Thymus (tissue), 11 donors: ENCODE measurements around the gene TRPM7. TPM values are rescaled to one million over a fixed set of nuclear protein-coding genes. Genes with fewer than 3 reads are reported as not detected.
A peak's percentile ranks its signal among the peaks of the same experiment; 100 is the strongest.
"Not testable (repeated sequence)": the region's sequence is repeated elsewhere in the genome, so short reads cannot be mapped to it uniquely, and the experiment has no call there.

ENCODE experiments used
- DNase-seq, 9 donors: peaks; one replicate each; pipeline ENCODE4 v3.0.0-alpha.2; 2013; ENCODE audit warnings: low spot score in 9 of 9, low read depth in 6 of 9, missing footprints in 1 of 9
- H3K27ac ChIP-seq, 2 donors: one replicate each; pipeline ENCODE4 v1.5.1; 2013; ENCODE audit warnings: control low read depth in 1 of 2, low read depth in 1 of 2, low read length in 1 of 2, mild to moderate bottlenecking in 1 of 2, moderate library complexity in 1 of 2
- H3K27me3 ChIP-seq, 2 donors: one replicate each; pipeline ENCODE4 v1.5.1; 2013; ENCODE audit warnings: low read length in 1 of 2; ENCODE audit not compliant: control insufficient read depth in 2 of 2, insufficient read depth in 1 of 2
- H3K36me3 ChIP-seq, 2 donors: one replicate each; pipeline ENCODE4 v1.5.1; 2013; ENCODE audit warnings: low read length in 1 of 2, mild to moderate bottlenecking in 1 of 2, moderate library complexity in 1 of 2; ENCODE audit not compliant: control insufficient read depth in 2 of 2, insufficient read depth in 2 of 2
- H3K4me1 ChIP-seq, 2 donors: one replicate each; pipeline ENCODE4 v1.5.1; 2013; ENCODE audit warnings: low read length in 2 of 2; ENCODE audit not compliant: control insufficient read depth in 2 of 2, insufficient read depth in 2 of 2
- H3K4me3 ChIP-seq, 2 donors: one replicate each; pipeline ENCODE4 v1.5.1; 2013; ENCODE audit warnings: low read length in 2 of 2, control low read depth in 1 of 2, mild to moderate bottlenecking in 1 of 2
- H3K9me3 ChIP-seq, 2 donors: one replicate each; pipeline ENCODE4 v1.5.1; 2013; ENCODE audit warnings: low read length in 1 of 2, mild to moderate bottlenecking in 1 of 2; ENCODE audit not compliant: control insufficient read depth in 2 of 2, insufficient read depth in 1 of 2
- WGBS: extraction: QIAGEN DNeasy Blood & Tissue Kit; methylation state at CpG from one replicate; pipeline ENCODE4 v1.1.7; 2013; 5-methylcytosine and 5-hydroxymethylcytosine counted together
- polyA plus RNA-seq: library from polyadenylated mRNA; stranded (reverse); fragments of 200-250 nt; gene quantifications from one replicate; pipeline ENCODE4 v1.2.3, GENCODE V29; 2013
- total RNA-seq: library from RNA; stranded (reverse); fragments of 120-200 nt; gene quantifications from one replicate; pipeline ENCODE4 v1.2.4, GENCODE V29; 2013
- donor health status: healthy.

Gene TRPM7
- total and polyA plus RNA-seq, 2 donors = 15.6 to 31.9 TPM

GRCh38 chr15:50698101-50698500, 11.5 kb upstream of the TRPM7 start:
- H3K27ac ChIP-seq = no peak overlapping the region
- H3K4me3 ChIP-seq = no peak overlapping the region
- no peak for DNase-seq
- H3K4me1 ChIP-seq = no peaks in the 10 kb centered on the region
- WGBS = 98% methylated on average over 8 of the region's 8 CpGs
- no peaks in the 10 kb centered on the region for H3K36me3 ChIP-seq
- H3K9me3 ChIP-seq = no peaks in the 10 kb centered on the region
- no peaks in the 10 kb centered on the region for H3K27me3 ChIP-seq

- H3K9me3 ChIP-seq = no peaks in the 10 kb centered on the region
- H3K27ac ChIP-seq = no peak overlapping the region
- DNase-seq = no peak
- H3K4me1 ChIP-seq = no peaks in the 10 kb centered on the region
- H3K4me3 ChIP-seq = no peak overlapping the region
- no peaks in the 10 kb centered on the region for H3K27me3 ChIP-seq
- WGBS = 97% methylated on average over 4 of the region's 4 CpGs
- H3K36me3 ChIP-seq = no peaks in the 10 kb centered on the region
These were observed 10.7 kb upstream of the TRPM7 start for GRCh38 chr15:50697109-50697797.

DNA sequence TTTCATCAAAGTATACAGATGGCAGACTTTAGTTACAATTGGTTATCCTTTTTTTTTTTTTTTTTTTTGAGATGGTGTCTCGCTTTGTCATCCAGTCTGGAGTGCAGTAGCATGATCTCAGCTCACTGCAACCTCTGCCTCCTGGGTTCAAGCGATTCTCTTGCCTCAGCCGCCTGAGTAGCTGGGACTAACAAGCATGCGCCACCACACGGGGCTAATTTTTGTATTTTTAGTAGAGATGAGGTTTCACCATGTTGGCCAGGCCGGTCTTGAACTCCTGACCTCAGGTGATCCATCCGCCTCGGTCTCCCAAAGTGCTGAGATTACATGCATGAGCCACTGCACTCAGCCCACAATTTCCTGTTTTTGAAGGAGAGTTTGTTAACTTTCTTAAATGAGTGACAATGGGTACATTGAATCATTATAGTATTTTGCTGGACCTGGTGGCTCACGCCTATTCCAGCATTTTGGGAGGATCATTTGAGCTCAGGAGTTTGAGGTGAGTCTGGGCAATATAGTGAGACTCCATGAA, 8.1 kb upstream of the TRPM7 start:
- DNase-seq, H3K36me3 ChIP-seq, H3K9me3 ChIP-seq, H3K4me3 ChIP-seq, H3K4me1 ChIP-seq, H3K27ac ChIP-seq, H3K27me3 ChIP-seq: not testable (repeated sequence)
- 96% methylated on average over 9 of the region's 9 CpGs for WGBS

- Histone ChIP-seq H3K4me3 (peak overlapping the region; percentile 91 to 99), H3K9me3 (no peaks in the 10 kb centered on the region), H3K36me3 (peaks cover 0 to 4% of the 10 kb centered on the region in 2 donors), H3K4me1 (peaks cover 9% of the 10 kb centered on the region in 2 donors), H3K27me3 (no peaks in the 10 kb centered on the region), H3K27ac (peak overlapping the region; percentile 91 to 95)
- DNase-seq = peak in 1 of 9 donors; percentile 7
- WGBS = 54% methylated on average over 10 of the region's 10 CpGs
These were observed 805 bp upstream of the TRPM7 start for GRCh38 chr15:50687302-50687902.

DNA sequence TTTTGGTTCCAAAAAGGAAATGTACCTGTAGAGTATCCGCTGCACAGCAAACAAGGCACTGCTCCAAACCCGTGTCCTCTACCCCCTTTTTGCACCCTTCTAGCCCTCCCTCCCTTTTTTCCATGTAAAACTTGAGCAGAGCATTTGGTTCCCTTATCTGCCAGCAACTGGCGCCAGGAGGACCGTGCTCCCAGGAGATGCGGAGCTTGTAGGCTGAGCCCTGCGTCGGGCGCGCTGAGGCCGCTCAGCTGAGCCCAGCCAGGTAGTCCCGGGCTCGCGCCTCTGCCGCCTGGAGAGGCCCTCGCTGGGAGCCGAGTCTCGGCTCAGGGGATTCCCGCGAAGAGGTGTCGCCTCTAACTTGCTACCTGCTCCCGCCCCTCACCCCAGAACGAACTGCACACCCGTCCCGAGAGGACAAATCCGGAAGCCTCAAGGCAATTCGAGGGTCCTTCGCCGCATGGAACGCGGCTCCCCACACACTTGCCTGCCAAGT, 575 bp downstream of the TRPM7 start:
- Histone ChIP-seq H3K36me3 (peaks cover 2 to 4% of the 10 kb centered on the region in 2 donors), H3K27me3 (no peaks in the 10 kb centered on the region), H3K27ac (peak overlapping the region; percentile 88 to 95), H3K4me1 (peaks cover 9% of the 10 kb centered on the region in 2 donors), H3K9me3 (no peaks in the 10 kb centered on the region), H3K4me3 (peak overlapping the region; percentile 91 to 99)
- WGBS = under 1% methylated on average over 30 of the region's 30 CpGs
- peak in 6 of 9 donors; percentile 11 to 73 (median 46) for DNase-seq

DNA sequence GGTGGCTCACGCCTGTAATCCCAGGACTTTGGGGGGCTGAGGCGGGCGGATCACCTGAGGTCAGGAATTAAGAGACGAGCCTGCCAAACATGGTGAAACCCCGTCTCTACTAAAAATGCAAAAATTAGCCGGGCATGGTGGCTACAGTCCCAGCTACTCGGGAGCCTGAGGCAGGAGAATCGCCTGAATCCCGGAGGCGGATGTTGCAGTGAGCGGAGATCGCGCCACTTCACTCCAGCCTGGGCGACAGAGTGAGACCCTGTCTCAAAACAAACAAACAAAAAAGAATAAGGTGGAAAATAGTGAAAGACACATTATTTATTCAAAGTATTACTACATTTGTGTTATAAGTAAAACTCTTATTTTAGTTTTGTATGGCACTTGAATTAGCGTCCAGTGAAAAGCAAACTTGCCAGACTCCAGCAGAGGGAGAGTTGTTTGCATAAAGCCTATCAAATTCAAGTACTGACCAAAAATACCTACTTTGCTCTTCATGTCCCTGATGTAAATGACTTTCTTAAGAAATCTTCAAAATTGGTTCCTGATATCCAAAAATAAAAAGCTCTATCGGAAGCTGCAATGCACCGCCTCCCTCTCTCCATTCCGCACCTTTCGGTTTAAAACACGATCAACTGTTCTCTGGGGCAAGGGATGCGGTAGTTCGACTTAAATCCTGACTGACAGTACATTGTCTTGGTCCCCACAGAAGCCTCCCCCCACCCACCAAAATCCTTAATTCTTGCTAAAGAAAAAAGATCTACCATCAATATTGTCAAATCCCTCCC, 1.2 kb downstream of the TRPM7 start:
- H3K9me3 ChIP-seq = no peaks in the 10 kb centered on the region
- H3K36me3 ChIP-seq = peaks cover 2 to 4% of the 10 kb centered on the region in 2 donors
- DNase-seq = no peak
- peaks cover 9% of the 10 kb centered on the region in 2 donors for H3K4me1 ChIP-seq
- H3K27me3 ChIP-seq = no peaks in the 10 kb centered on the region
- WGBS = 72% methylated on average over 22 of the region's 22 CpGs
- no peak overlapping the region for H3K27ac ChIP-seq
- H3K4me3 ChIP-seq = peak overlapping the region; percentile 91 to 99

DNA sequence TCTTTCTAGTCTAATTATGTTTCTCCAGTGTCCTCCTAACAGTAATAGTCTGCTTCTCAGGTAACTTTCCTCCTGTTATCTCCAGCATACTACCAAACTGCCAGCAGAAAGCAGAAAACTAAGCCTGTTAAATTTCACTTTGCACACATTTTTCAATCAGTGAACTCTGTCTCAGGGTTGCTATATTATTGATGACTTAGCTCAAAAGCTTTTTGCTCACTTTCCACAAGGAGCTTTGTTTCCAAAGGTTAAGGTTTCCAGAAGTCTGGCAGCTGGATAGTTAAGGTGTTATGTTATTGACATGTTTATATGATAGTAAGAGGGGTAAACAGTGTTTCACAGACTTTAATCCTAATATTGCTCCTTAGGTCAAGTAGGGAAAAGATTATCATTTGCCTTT, 5.1 kb downstream of the TRPM7 start:
- Histone ChIP-seq H3K4me3 (no peak overlapping the region), H3K27me3 (no peaks in the 10 kb centered on the region), H3K27ac (no peak overlapping the region), H3K9me3 (no peaks in the 10 kb centered on the region), H3K36me3 (peaks cover 2 to 4% of the 10 kb centered on the region in 2 donors), H3K4me1 (peaks cover 9% of the 10 kb centered on the region in 2 donors)
- DNase-seq = no peak

- DNase-seq = no peak
- Histone ChIP-seq H3K27me3 (no peaks in the 10 kb centered on the region), H3K36me3 (peaks cover 0 to 9% of the 10 kb centered on the region in 2 donors), H3K27ac (no peak overlapping the region), H3K4me3 (no peak overlapping the region), H3K4me1 (no peaks in the 10 kb centered on the region), H3K9me3 (no peaks in the 10 kb centered on the region)
- WGBS = 96% methylated on average over 6 of the region's 6 CpGs
These were observed 9.7 kb downstream of the TRPM7 start for GRCh38 chr15:50676799-50677483.
